MM.1S (cell line): ENCODE results near the gene F7.
"Not testable (repeated sequence)": the region's sequence is repeated elsewhere in the genome, so short reads cannot be mapped to it uniquely, and the experiment has no call there.

ENCODE experiments used
- DNase-seq: peaks from one replicate; pipeline ENCODE4 v3.0.0-alpha.2; 2015
- H2AFZ ChIP-seq: fragments of 300-600 bp; sonication (generic); 2 replicates; pipeline ENCODE4 v1.6.0; 2016; ENCODE audit warnings: antibody characterized with exemption, low read length
- H3F3A ChIP-seq: fragments of 300-600 bp; sonication (generic); 2 replicates; pipeline ENCODE4 v1.6.1; 2016; ENCODE audit warnings: mild to moderate bottlenecking, antibody characterized with exemption, low read length, moderate library complexity, mixed read lengths; ENCODE audit not compliant: insufficient read depth
- H3K27ac ChIP-seq: fragments of 300-600 bp; sonication (generic); 2 replicates; pipeline ENCODE4 v1.5.1; 2016; ENCODE audit warnings: mild to moderate bottlenecking, low read length
- H3K27me3 ChIP-seq: fragments of 300-600 bp; sonication (generic); replicated peaks from 2 replicates; pipeline ENCODE4 v1.6.0; 2016; ENCODE audit warnings: low read length; ENCODE audit not compliant: insufficient read depth
- H3K36me3 ChIP-seq: fragments of 300-600 bp; sonication (generic); replicated peaks from 2 replicates; pipeline ENCODE4 v1.6.1; 2016; ENCODE audit warnings: mild to moderate bottlenecking, low read length, mixed read lengths; ENCODE audit not compliant: insufficient read depth
- H3K4me1 ChIP-seq: fragments of 300-600 bp; sonication (generic); 2 replicates; pipeline ENCODE4 v1.6.1; 2016; ENCODE audit warnings: low read length, mixed read lengths
- H3K4me2 ChIP-seq: fragments of 300-600 bp; sonication (generic); 2 replicates; pipeline ENCODE4 v1.6.0; 2016; ENCODE audit warnings: low read depth, low read length
- H3K4me3 ChIP-seq: fragments of 300-600 bp; sonication (generic); 2 replicates; pipeline ENCODE4 v1.5.1; 2016; ENCODE audit warnings: low read length, mixed read lengths
- H3K79me2 ChIP-seq: fragments of 300-600 bp; sonication (generic); 2 replicates; pipeline ENCODE4 v1.6.1; 2016; ENCODE audit warnings: mixed run types, low read length, mixed read lengths
- H3K9ac ChIP-seq: fragments of 300-600 bp; sonication (generic); 2 replicates; pipeline ENCODE4 v1.6.1; 2016; ENCODE audit warnings: low read length, mixed read lengths
- H3K9me2 ChIP-seq: fragments of 300-600 bp; sonication (generic); replicated peaks from 2 replicates; pipeline ENCODE4 v1.6.1; 2016; ENCODE audit warnings: mild to moderate bottlenecking, low read length, mixed read lengths; ENCODE audit not compliant: insufficient read depth
- H3K9me3 ChIP-seq: fragments of 300-600 bp; sonication (generic); replicated peaks from 2 replicates; pipeline ENCODE4 v1.6.1; 2016; ENCODE audit warnings: mild to moderate bottlenecking, low read length, mixed read lengths; ENCODE audit not compliant: insufficient read depth
- H4K20me1 ChIP-seq: fragments of 300-600 bp; sonication (generic); 2 replicates; pipeline ENCODE4 v1.6.1; 2016; ENCODE audit warnings: mild to moderate bottlenecking, low read length, moderate library complexity, mixed read lengths; ENCODE audit not compliant: insufficient read depth
- EZH2 ChIP-seq: fragments of 300-600 bp; sonication (generic); optimal IDR thresholded peaks from 2 replicates; pipeline ENCODE3; 2017; ENCODE audit warnings: low read depth, mild to moderate bottlenecking, antibody characterized with exemption, low read length, mixed read lengths
- EZH2phosphoT487 ChIP-seq: fragments of 300-600 bp; sonication (generic); IDR thresholded peaks from 2 replicates; pipeline ENCODE4 v1.6.1; 2018; ENCODE audit warnings: antibody characterized with exemption, low read length
- TF ChIP-seq, protein P1 (sequence below): fragments of 300-600 bp; sonication (generic); IDR thresholded peaks from 2 replicates; pipeline ENCODE4 v1.5.1; 2016; ENCODE audit warnings: antibody characterized with exemption, low read length, mixed read lengths

F7 gene

DNA sequence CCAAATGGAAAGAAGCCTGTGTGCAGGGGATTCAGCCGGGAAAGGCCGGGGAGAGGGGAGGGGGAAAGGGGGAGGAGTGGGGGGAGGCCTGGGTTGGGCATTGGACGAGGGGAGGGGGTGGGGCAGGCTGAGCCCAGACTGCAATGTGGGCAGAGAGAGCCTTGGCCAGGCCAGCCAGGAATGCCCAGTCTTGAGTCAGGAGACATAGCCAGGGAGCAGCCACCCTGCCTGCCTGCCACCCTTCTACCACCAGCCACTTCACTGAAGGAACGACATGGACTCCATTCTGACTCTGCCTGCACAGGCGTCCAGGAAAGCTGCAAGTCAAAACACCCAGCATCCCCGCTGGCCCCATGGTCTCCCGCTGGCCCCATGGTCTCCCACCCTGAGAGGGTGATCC, 53.4 kb downstream of the F7 start:
- Histone ChIP-seq H3K36me3 (no peaks in the 10 kb centered on the region), H3F3A (no peaks in the 10 kb centered on the region), H3K4me2 (no peak overlapping the region), H2AFZ (no peak overlapping the region), H3K9me2 (no peaks in the 10 kb centered on the region), H3K79me2 (no peaks in the 10 kb centered on the region), H3K27ac (no peak overlapping the region), H3K4me1 (no peaks in the 10 kb centered on the region), H4K20me1 (no peaks in the 10 kb centered on the region), H3K27me3 (peaks cover 74% of the 10 kb centered on the region), H3K9ac (no peak overlapping the region), H3K4me3 (no peak overlapping the region), H3K9me3 (no peaks in the 10 kb centered on the region)
- DNase-seq, result no peak
- TF ChIP-seq EZH2, result no peak
- TF ChIP-seq EZH2phosphoT487, result no peak
- TF ChIP-seq, protein P1, sequence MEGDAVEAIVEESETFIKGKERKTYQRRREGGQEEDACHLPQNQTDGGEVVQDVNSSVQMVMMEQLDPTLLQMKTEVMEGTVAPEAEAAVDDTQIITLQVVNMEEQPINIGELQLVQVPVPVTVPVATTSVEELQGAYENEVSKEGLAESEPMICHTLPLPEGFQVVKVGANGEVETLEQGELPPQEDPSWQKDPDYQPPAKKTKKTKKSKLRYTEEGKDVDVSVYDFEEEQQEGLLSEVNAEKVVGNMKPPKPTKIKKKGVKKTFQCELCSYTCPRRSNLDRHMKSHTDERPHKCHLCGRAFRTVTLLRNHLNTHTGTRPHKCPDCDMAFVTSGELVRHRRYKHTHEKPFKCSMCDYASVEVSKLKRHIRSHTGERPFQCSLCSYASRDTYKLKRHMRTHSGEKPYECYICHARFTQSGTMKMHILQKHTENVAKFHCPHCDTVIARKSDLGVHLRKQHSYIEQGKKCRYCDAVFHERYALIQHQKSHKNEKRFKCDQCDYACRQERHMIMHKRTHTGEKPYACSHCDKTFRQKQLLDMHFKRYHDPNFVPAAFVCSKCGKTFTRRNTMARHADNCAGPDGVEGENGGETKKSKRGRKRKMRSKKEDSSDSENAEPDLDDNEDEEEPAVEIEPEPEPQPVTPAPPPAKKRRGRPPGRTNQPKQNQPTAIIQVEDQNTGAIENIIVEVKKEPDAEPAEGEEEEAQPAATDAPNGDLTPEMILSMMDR, result no peak

DNA sequence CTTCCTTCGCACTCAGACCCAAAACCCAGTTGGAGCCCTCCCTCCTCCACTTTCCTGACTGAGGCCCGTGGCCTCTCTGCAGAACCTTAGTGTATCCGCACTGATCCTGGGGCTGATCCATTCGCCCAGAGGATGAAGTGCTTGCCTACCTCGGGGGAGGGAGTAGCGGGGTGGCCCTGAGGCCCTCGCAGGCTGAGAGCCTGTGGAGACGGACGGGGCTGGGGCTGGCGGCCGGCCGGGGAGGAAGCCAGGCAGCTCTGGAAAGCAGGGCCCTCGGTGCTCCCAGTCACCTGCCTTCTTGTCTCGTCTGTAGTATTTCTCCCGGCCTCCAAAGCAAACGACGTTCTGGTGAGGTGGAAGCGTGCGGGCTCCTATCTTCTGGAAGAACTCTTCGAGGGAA, 54.1 kb downstream of the F7 start:
- no peaks in the 10 kb centered on the region for H4K20me1 ChIP-seq
- peaks cover 74% of the 10 kb centered on the region for H3K27me3 ChIP-seq
- DNase-seq, result no peak
- H3K4me3 ChIP-seq, result no peak overlapping the region
- H3K9me2 ChIP-seq, result no peaks in the 10 kb centered on the region
- H2AFZ ChIP-seq, result no peak overlapping the region
- H3K4me2 ChIP-seq, result no peak overlapping the region
- H3K9me3 ChIP-seq, result no peaks in the 10 kb centered on the region
- no peak overlapping the region for H3K27ac ChIP-seq
- H3F3A ChIP-seq, result no peaks in the 10 kb centered on the region
- no peaks in the 10 kb centered on the region for H3K36me3 ChIP-seq
- H3K9ac ChIP-seq, result no peak overlapping the region
- no peaks in the 10 kb centered on the region for H3K4me1 ChIP-seq
- no peaks in the 10 kb centered on the region for H3K79me2 ChIP-seq
- TF ChIP-seq, protein P1, result no peak
- TF ChIP-seq EZH2phosphoT487 (no peak), EZH2 (no peak)

DNA sequence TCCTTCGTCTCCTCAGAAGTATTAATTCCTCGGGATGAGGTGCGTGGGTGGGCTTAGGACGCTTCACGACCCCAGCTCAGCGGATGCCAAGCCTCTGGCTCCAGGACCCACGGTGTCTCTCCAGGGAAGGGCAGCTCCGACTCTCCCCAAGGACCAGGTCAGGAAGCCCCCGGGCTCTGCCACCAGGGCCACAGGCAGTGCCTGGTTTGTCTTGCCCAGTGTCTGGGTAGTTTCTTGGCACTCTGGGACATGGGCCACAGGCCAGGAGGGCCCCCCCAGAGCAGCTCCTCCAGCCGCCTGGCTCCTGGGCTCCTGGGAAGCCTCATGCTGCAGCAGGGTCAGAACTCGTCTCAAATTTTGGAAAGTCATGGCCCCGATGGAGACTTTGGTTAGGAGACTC, 55.4 kb downstream of the F7 start:
- no peak overlapping the region for H3K4me3 ChIP-seq
- H3K27me3 ChIP-seq, result peaks cover 64% of the 10 kb centered on the region
- H3K4me1 ChIP-seq, result no peaks in the 10 kb centered on the region
- no peak overlapping the region for H2AFZ ChIP-seq
- no peaks in the 10 kb centered on the region for H3K36me3 ChIP-seq
- no peak overlapping the region for H3K9ac ChIP-seq
- DNase-seq, result no peak
- no peaks in the 10 kb centered on the region for H3K9me2 ChIP-seq
- TF ChIP-seq, protein P1, result no peak
- no peak for TF ChIP-seq EZH2
- no peak for TF ChIP-seq EZH2phosphoT487
- no peaks in the 10 kb centered on the region for H3K9me3 ChIP-seq
- no peaks in the 10 kb centered on the region for H4K20me1 ChIP-seq
- H3K4me2 ChIP-seq, result no peak overlapping the region
- H3K27ac ChIP-seq, result no peak overlapping the region
- H3K79me2 ChIP-seq, result no peaks in the 10 kb centered on the region
- H3F3A ChIP-seq, result no peaks in the 10 kb centered on the region

DNA sequence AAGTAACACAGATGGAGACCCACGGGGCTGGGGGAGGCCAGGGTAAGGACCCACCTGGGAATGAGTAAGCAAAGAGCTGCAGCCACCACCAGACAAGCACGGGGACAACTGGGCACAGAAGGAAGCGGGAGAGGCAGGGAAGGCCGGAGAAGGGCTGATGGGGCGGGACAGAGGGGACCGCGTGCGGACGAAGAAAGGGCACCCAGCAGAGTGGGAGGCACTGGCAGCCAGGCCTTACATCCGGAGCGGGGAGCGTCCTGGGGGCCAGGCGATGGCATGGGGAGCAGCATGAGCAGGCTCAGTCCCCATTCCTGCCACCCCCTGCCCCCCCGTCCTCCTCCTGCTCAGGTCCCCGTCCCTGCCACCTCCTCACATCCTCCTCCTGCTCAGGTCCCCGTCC, 55.8 kb downstream of the F7 start:
- H2AFZ ChIP-seq, result no peak overlapping the region
- no peaks in the 10 kb centered on the region for H3K79me2 ChIP-seq
- TF ChIP-seq EZH2 (no peak), EZH2phosphoT487 (no peak)
- TF ChIP-seq, protein P1, result no peak
- H3K9ac ChIP-seq, result no peak overlapping the region
- H3K36me3 ChIP-seq, result no peaks in the 10 kb centered on the region
- no peak for DNase-seq
- H3K27me3 ChIP-seq, result peaks cover 59% of the 10 kb centered on the region
- no peak overlapping the region for H3K4me3 ChIP-seq
- no peaks in the 10 kb centered on the region for H3K9me3 ChIP-seq
- no peak overlapping the region for H3K4me2 ChIP-seq
- no peaks in the 10 kb centered on the region for H4K20me1 ChIP-seq
- no peaks in the 10 kb centered on the region for H3K9me2 ChIP-seq
- no peaks in the 10 kb centered on the region for H3K4me1 ChIP-seq
- no peak overlapping the region for H3K27ac ChIP-seq
- no peaks in the 10 kb centered on the region for H3F3A ChIP-seq

DNA sequence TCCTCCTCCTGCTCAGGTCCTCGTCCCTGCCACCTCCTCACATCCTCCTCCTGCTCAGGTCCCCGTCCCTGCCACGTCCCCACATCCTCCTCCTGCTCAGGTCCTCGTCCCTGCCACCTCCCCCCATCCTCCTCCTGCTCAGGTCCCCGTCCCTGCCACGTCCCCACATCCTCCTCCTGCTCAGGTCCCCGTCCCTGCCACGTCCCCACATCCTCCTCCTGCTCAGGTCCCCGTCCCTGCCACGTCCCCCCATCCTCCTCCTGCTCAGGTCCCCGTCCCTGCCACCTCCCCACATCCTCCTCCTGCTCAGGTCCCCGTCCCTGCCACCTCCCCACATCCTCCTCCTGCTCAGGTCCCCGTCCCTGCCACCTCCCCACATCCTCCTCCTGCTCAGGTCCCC, 56.4 kb downstream of the F7 start:
- not testable (repeated sequence) for DNase-seq, H3K36me3 ChIP-seq, H3K79me2 ChIP-seq, H3F3A ChIP-seq, H3K9me2 ChIP-seq, H4K20me1 ChIP-seq, H3K4me3 ChIP-seq, H2AFZ ChIP-seq, H3K4me2 ChIP-seq, H3K9me3 ChIP-seq, H3K27ac ChIP-seq, H3K4me1 ChIP-seq, H3K9ac ChIP-seq
- peaks cover 54% of the 10 kb centered on the region for H3K27me3 ChIP-seq
